Sigmoid colon (tissue), 4 donors: ENCODE results near the gene MRPL33.

Experiments used
- CTCF ChIP-seq, 4 experiments: fragments of 450-650 bp in 3 of 4; fragments of 200-600 bp in 1 of 4; IDR thresholded peaks; one replicate each; pipeline ENCODE4 v1.5.1; 2016 to 2019; ENCODE audit warnings: antibody characterized with exemption in 4 of 4, mild to moderate bottlenecking in 3 of 4, moderate library complexity in 2 of 4
- EP300 ChIP-seq, 4 donors: sonication (generic); formaldehyde crosslinking; IDR thresholded peaks; one replicate each; pipeline ENCODE4 v1.6.1; 2017; ENCODE audit warnings: antibody characterized with exemption in 4 of 4
- POLR2AphosphoS5 ChIP-seq, 4 donors: sonication (generic); formaldehyde crosslinking; IDR thresholded peaks; one replicate each; pipeline ENCODE4 v1.6.1; 2017; ENCODE audit warnings: antibody characterized with exemption in 4 of 4

GRCh38 chr2:27765621-27766286 lies 5.8 kb upstream of the MRPL33 start:
- TF ChIP-seq CTCF (IDR thresholded peaks at IDR 0.05) (no peak), EP300 (IDR thresholded peaks at IDR 0.05) (no peak), POLR2AphosphoS5 (IDR thresholded peaks at IDR 0.05) (no peak)
